ENCODE data around the gene ANKHD1. TPM values are rescaled to one million over a fixed set of nuclear protein-coding genes. Genes with fewer than 3 reads are reported as not detected.
"Not testable (repeated sequence)": the region's sequence is repeated elsewhere in the genome, so short reads cannot be mapped to it uniquely, and the experiment has no call there.

Gene ANKHD1
- total RNA-seq, 1 experiment from 2014 or later = 130 TPM

- Mint-ChIP-seq H3K36me3 (ENCODE audit: insufficient read depth, unreplicated experiment) (peaks cover 36% of the 10 kb centered on the region), H3K4me1 (ENCODE audit: low read depth, unreplicated experiment) (peaks cover 21% of the 10 kb centered on the region), H3K27ac (ENCODE audit: unreplicated experiment) (no peak overlapping the region), H3K9me3 (ENCODE audit: unreplicated experiment) (no peaks in the 10 kb centered on the region), H3K27me3 (ENCODE audit: insufficient read depth, unreplicated experiment) (no peaks in the 10 kb centered on the region), H3K4me3 (ENCODE audit: unreplicated experiment) (no peak overlapping the region)
- POLR2A ChIA-PET = no interaction called here
- DNase-seq = no peak
- CTCF ChIA-PET = no interaction called here
- intact Hi-C loops (cut with micrococcal nuclease; ENCODE audit: unreplicated experiment) = no loop called here
- no peaks in the 10 kb centered on the region for H3K27me3 ChIP-seq (replicated peaks; ENCODE audit: control insufficient read depth, insufficient read depth, low read length)
- TF ChIP-seq CTCF (IDR thresholded peaks at IDR 0.05; ENCODE audit: insufficient read depth in 1 of 2, low read depth in 1 of 2, low read length in 1 of 2, severe bottlenecking in 1 of 2, unreplicated experiment in 1 of 2) = no peak
- no peaks in the 10 kb centered on the region for H3K9me3 ChIP-seq
- peaks cover 1% of the 10 kb centered on the region; the same call in 1 of the 2 replicates for H3K36me3 ChIP-seq (ENCODE audit: control insufficient read depth, insufficient read depth, low read length)
- H3K4me3 ChIP-seq (ENCODE audit: low read depth, low read length) = no peak overlapping the region
- no TSS peak for BruUV-seq (replicated peaks)
- 0 out of 2 replicates have a peak, but pooled peaks cover 5% of the 10 kb centered on the region for H3K4me1 ChIP-seq
Measured at GRCh38 chr5:140423609-140424008, 22.0 kb downstream of the ANKHD1 start.

- Histone ChIP-seq H3K4me1 (0 out of 2 replicates have a peak, but pooled peaks cover 5% of the 10 kb centered on the region), H3K4me3 (ENCODE audit: low read depth, low read length) (no peak overlapping the region), H3K27me3 (replicated peaks; ENCODE audit: control insufficient read depth, insufficient read depth, low read length) (no peaks in the 10 kb centered on the region), H3K9me3 (no peaks in the 10 kb centered on the region), H3K36me3 (ENCODE audit: control insufficient read depth, insufficient read depth, low read length) (peaks cover 1% of the 10 kb centered on the region; the same call in 1 of the 2 replicates)
- no peaks in the 10 kb centered on the region for H3K9me3 Mint-ChIP-seq (ENCODE audit: unreplicated experiment)
- ChIA-PET POLR2A (no interaction called here), CTCF (no interaction called here)
- no peak overlapping the region for H3K27ac Mint-ChIP-seq (ENCODE audit: unreplicated experiment)
- no peak for DNase-seq
- TF ChIP-seq CTCF (IDR thresholded peaks at IDR 0.05; ENCODE audit: insufficient read depth in 1 of 2, low read depth in 1 of 2, low read length in 1 of 2, severe bottlenecking in 1 of 2, unreplicated experiment in 1 of 2) = no peak
- H3K27me3 Mint-ChIP-seq (ENCODE audit: insufficient read depth, unreplicated experiment) = no peaks in the 10 kb centered on the region
- intact Hi-C loops (cut with micrococcal nuclease; ENCODE audit: unreplicated experiment) = no loop called here
- no TSS peak for BruUV-seq (replicated peaks)
- H3K4me3 Mint-ChIP-seq (ENCODE audit: unreplicated experiment) = no peak overlapping the region
- H3K36me3 Mint-ChIP-seq (ENCODE audit: insufficient read depth, unreplicated experiment) = peaks cover 35% of the 10 kb centered on the region
- H3K4me1 Mint-ChIP-seq (ENCODE audit: low read depth, unreplicated experiment) = peaks cover 19% of the 10 kb centered on the region
Measured at GRCh38 chr5:140424135-140424534, 22.5 kb downstream of the ANKHD1 start.

- H3K4me1 Mint-ChIP-seq (ENCODE audit: low read depth, unreplicated experiment); H3K4me3 Mint-ChIP-seq (ENCODE audit: unreplicated experiment); H3K36me3 ChIP-seq (ENCODE audit: control insufficient read depth, insufficient read depth, low read length); CTCF ChIA-PET; H3K4me3 ChIP-seq (ENCODE audit: low read depth, low read length); intact Hi-C loops (cut with micrococcal nuclease; ENCODE audit: unreplicated experiment); BruUV-seq (replicated peaks); H3K27ac Mint-ChIP-seq (ENCODE audit: unreplicated experiment); H3K27me3 Mint-ChIP-seq (ENCODE audit: insufficient read depth, unreplicated experiment); POLR2A ChIA-PET; DNase-seq; H3K4me1 ChIP-seq; H3K9me3 Mint-ChIP-seq (ENCODE audit: unreplicated experiment); H3K27me3 ChIP-seq (replicated peaks; ENCODE audit: control insufficient read depth, insufficient read depth, low read length); H3K9me3 ChIP-seq: not testable (repeated sequence)
- H3K36me3 Mint-ChIP-seq (ENCODE audit: insufficient read depth, unreplicated experiment) = peaks cover 33% of the 10 kb centered on the region
Measured at GRCh38 chr5:140427726-140428125, 26.1 kb downstream of the ANKHD1 start.

- Histone ChIP-seq H3K27me3 (replicated peaks; ENCODE audit: control insufficient read depth, insufficient read depth, low read length) (no peaks in the 10 kb centered on the region), H3K4me1 (no peaks in the 10 kb centered on the region; the same call in 1 of the 2 replicates), H3K9me3 (no peaks in the 10 kb centered on the region), H3K4me3 (ENCODE audit: low read depth, low read length) (no peak overlapping the region), H3K36me3 (ENCODE audit: control insufficient read depth, insufficient read depth, low read length) (no peaks in the 10 kb centered on the region)
- H3K36me3 Mint-ChIP-seq (ENCODE audit: insufficient read depth, unreplicated experiment) = peaks cover 27% of the 10 kb centered on the region
- no TSS peak for BruUV-seq (replicated peaks)
- intact Hi-C loops (cut with micrococcal nuclease; ENCODE audit: unreplicated experiment) = no loop called here
- TF ChIP-seq CTCF (IDR thresholded peaks at IDR 0.05; ENCODE audit: insufficient read depth in 1 of 2, low read depth in 1 of 2, low read length in 1 of 2, severe bottlenecking in 1 of 2, unreplicated experiment in 1 of 2) = no peak
- H3K4me3 Mint-ChIP-seq (ENCODE audit: unreplicated experiment) = no peak overlapping the region
- H3K27me3 Mint-ChIP-seq (ENCODE audit: insufficient read depth, unreplicated experiment) = no peaks in the 10 kb centered on the region
- no peak for DNase-seq
- H3K4me1 Mint-ChIP-seq (ENCODE audit: low read depth, unreplicated experiment) = no peaks in the 10 kb centered on the region
- CTCF ChIA-PET = no interaction called here
- POLR2A ChIA-PET = no interaction called here
- no peaks in the 10 kb centered on the region for H3K9me3 Mint-ChIP-seq (ENCODE audit: unreplicated experiment)
- no peak overlapping the region for H3K27ac Mint-ChIP-seq (ENCODE audit: unreplicated experiment)
Measured at GRCh38 chr5:140429724-140430123, 28.1 kb downstream of the ANKHD1 start.
